Neutrophil (primary cell): Measurements from ENCODE around the gene NRG3.

ENCODE experiments used
- H3K27ac ChIP-seq: fragments of 200-600 bp; sonication (generic); 2 replicates; pipeline ENCODE4 v1.5.1; 2016; ENCODE audit warnings: mild to moderate bottlenecking, moderate library complexity
- H3K27me3 ChIP-seq: fragments of 200-600 bp; sonication (generic); 2 replicates; pipeline ENCODE4 v1.6.0; 2016; ENCODE audit warnings: mild to moderate bottlenecking
- H3K36me3 ChIP-seq: fragments of 200-600 bp; sonication (generic); 2 replicates; pipeline ENCODE4 v1.5.1; 2017
- H3K4me1 ChIP-seq, 2 experiments: fragments of 200-600 bp in 1 of 2; sonication (generic) in 1 of 2; 1 replicate in 1 of 2; 2 replicates in 1 of 2; pipeline versions ENCODE4 v1.5.1 to v1.6.1; 2013 to 2016; ENCODE audit warnings: low read depth in 1 of 2, low read length in 1 of 2, mild to moderate bottlenecking in 1 of 2, moderate library complexity in 1 of 2; ENCODE audit not compliant: control insufficient read depth in 1 of 2, insufficient read depth in 1 of 2
- H3K4me3 ChIP-seq, 2 experiments: fragments of 200-600 bp in 1 of 2; sonication (generic) in 1 of 2; 1 replicate in 1 of 2; 2 replicates in 1 of 2; pipeline ENCODE4 v1.5.1; 2013 to 2016; ENCODE audit warnings: low read depth in 1 of 2, low read length in 1 of 2, mild to moderate bottlenecking in 1 of 2, moderate library complexity in 1 of 2
- H3K9me3 ChIP-seq: fragments of 200-600 bp; sonication (generic); 2 replicates; pipeline ENCODE4 v1.5.1; 2016
- CTCF ChIP-seq: fragments of 200-600 bp; sonication (generic); IDR thresholded peaks from 2 replicates; pipeline ENCODE4 v1.5.1; 2016; ENCODE audit warnings: antibody characterized with exemption

NRG3 gene

GRCh38 chr10:82245906-82246560 lies 371.0 kb downstream of the NRG3 start:
- H3K4me1 ChIP-seq = no peaks in the 10 kb centered on the region
- H3K27me3 ChIP-seq = no peaks in the 10 kb centered on the region
- no peaks in the 10 kb centered on the region for H3K36me3 ChIP-seq
- no peak overlapping the region for H3K4me3 ChIP-seq
- no peak for TF ChIP-seq CTCF
- H3K27ac ChIP-seq = no peak overlapping the region
- H3K9me3 ChIP-seq = no peaks in the 10 kb centered on the region

GRCh38 chr10:82249141-82249540 lies 374.1 kb downstream of the NRG3 start:
- no peak for TF ChIP-seq CTCF
- H3K9me3 ChIP-seq = no peaks in the 10 kb centered on the region
- no peaks in the 10 kb centered on the region for H3K27me3 ChIP-seq
- H3K27ac ChIP-seq = no peak overlapping the region
- H3K4me1 ChIP-seq = no peaks in the 10 kb centered on the region
- no peaks in the 10 kb centered on the region for H3K36me3 ChIP-seq
- H3K4me3 ChIP-seq = no peak overlapping the region

- Histone ChIP-seq H3K36me3 (no peaks in the 10 kb centered on the region), H3K27me3 (no peaks in the 10 kb centered on the region), H3K4me1 (no peaks in the 10 kb centered on the region), H3K4me3 (no peak overlapping the region), H3K9me3 (no peaks in the 10 kb centered on the region), H3K27ac (no peak overlapping the region)
- TF ChIP-seq CTCF = no peak
Measured at GRCh38 chr10:82251222-82251906, 376.4 kb downstream of the NRG3 start.

- Histone ChIP-seq H3K36me3 (no peaks in the 10 kb centered on the region), H3K27me3 (no peaks in the 10 kb centered on the region), H3K4me1 (no peaks in the 10 kb centered on the region), H3K4me3 (no peak overlapping the region), H3K9me3 (no peaks in the 10 kb centered on the region), H3K27ac (no peak overlapping the region)
- TF ChIP-seq CTCF = no peak
Measured at GRCh38 chr10:82252081-82252480, 377.1 kb downstream of the NRG3 start.

GRCh38 chr10:82254237-82254636 lies 379.2 kb downstream of the NRG3 start:
- no peaks in the 10 kb centered on the region for H3K9me3 ChIP-seq
- no peak overlapping the region for H3K4me3 ChIP-seq
- H3K27ac ChIP-seq = no peak overlapping the region
- H3K36me3 ChIP-seq = no peaks in the 10 kb centered on the region
- no peak for TF ChIP-seq CTCF
- no peaks in the 10 kb centered on the region for H3K27me3 ChIP-seq
- H3K4me1 ChIP-seq = no peaks in the 10 kb centered on the region
